HAP-1 (cell line): ENCODE results near the gene BIRC3.
"Not testable (repeated sequence)": the region's sequence is repeated elsewhere in the genome, so short reads cannot be mapped to it uniquely, and the experiment has no call there.

ENCODE experiments used
- DNase-seq, 2 experiments: peaks; one replicate each; pipeline ENCODE4 v3.0.0-alpha.2; 2016 to 2020; ENCODE audit warnings: low spot score in 2 of 2
- H3K27me3 ChIP-seq: fragments of 250-450 bp; sonication (Bioruptor Pico); 2 replicates; pipeline ENCODE4 v1.5.1; 2020; ENCODE audit warnings: low read depth, mild to moderate bottlenecking, moderate library complexity
- H3K36me3 ChIP-seq: fragments of 250-450 bp; sonication (Bioruptor Pico); replicated peaks from 2 replicates; pipeline ENCODE4 v1.5.1; 2020; ENCODE audit warnings: mild to moderate bottlenecking
- H3K4me1 ChIP-seq: fragments of 250-450 bp; sonication (Bioruptor Pico); 2 replicates; pipeline ENCODE4 v1.5.1; 2020; ENCODE audit warnings: mild to moderate bottlenecking
- H3K4me3 ChIP-seq: fragments of 250-450 bp; sonication (Bioruptor Pico); 2 replicates; pipeline ENCODE4 v1.5.1; 2020; ENCODE audit warnings: mild to moderate bottlenecking, moderate library complexity
- H3K9me3 ChIP-seq: fragments of 250-450 bp; sonication (Bioruptor Pico); 2 replicates; pipeline ENCODE4 v1.5.1; 2020; ENCODE audit warnings: mild to moderate bottlenecking, moderate library complexity
- in situ Hi-C: fragments of 300-500 bp; cut with MboI; formaldehyde crosslinking; loops from 3 replicates; pipeline ENCODE4 v1.14.3; 2020; ENCODE audit warnings: low sequenced_read_pairs, inconsistent platforms, mixed read lengths

BIRC3 gene

GRCh38 chr11:102346748-102347461, 29.6 kb downstream of the BIRC3 start, which contains the start of gene BIRC2:
Gene BIRC2, plus strand, starts transcription at chr11:102347214. Its CDS starts 2,641 bp downstream, at chr11:102349855.
- Histone ChIP-seq H3K27me3 (no peaks in the 10 kb centered on the region), H3K4me1 (peaks cover 7% of the 10 kb centered on the region), H3K9me3 (no peaks in the 10 kb centered on the region), H3K36me3 (peaks cover 4% of the 10 kb centered on the region; the same call in 1 of the 2 replicates), H3K4me3 (peak within 1 kb of the TSS; percentile 82)
- DNase-seq = peak; percentile 76 to 95
- in situ Hi-C loops = loop anchor here (5.0 kb wide), 1 partner anchor 60 kb away; no protein-coding TSS in a partner anchor

- peak; percentile 14 to 52 for DNase-seq
Observed at GRCh38 chr11:102347462-102348370, 30.4 kb downstream of the BIRC3 start.

GRCh38 chr11:102357116-102357515, 39.8 kb downstream of the BIRC3 start:
- peaks cover 3% of the 10 kb centered on the region; the same call in 1 of the 2 replicates for H3K36me3 ChIP-seq
- no peak for DNase-seq
- no peaks in the 10 kb centered on the region for H3K4me1 ChIP-seq
- H3K27me3 ChIP-seq = no peaks in the 10 kb centered on the region
- no peak overlapping the region for H3K4me3 ChIP-seq
- in situ Hi-C loops = no loop called here
- no peaks in the 10 kb centered on the region for H3K9me3 ChIP-seq

More at GRCh38 chr11:102347462-102348370, 30.4 kb downstream of the BIRC3 start:
- Histone ChIP-seq H3K36me3 (peaks cover 4% of the 10 kb centered on the region; the same call in 1 of the 2 replicates), H3K27me3 (no peaks in the 10 kb centered on the region), H3K9me3 (no peaks in the 10 kb centered on the region), H3K4me3 (peak overlapping the region; percentile 82), H3K4me1 (peaks cover 7% of the 10 kb centered on the region)
- in situ Hi-C loops = loop anchor here (5.0 kb wide), 1 partner anchor 60 kb away; no protein-coding TSS in a partner anchor

- Histone ChIP-seq H3K4me3 (no peak overlapping the region), H3K36me3 (peaks cover 13% of the 10 kb centered on the region), H3K9me3 (no peaks in the 10 kb centered on the region), H3K4me1 (no peaks in the 10 kb centered on the region), H3K27me3 (no peaks in the 10 kb centered on the region)
- no peak for DNase-seq
- in situ Hi-C loops = no loop called here
Observed at GRCh38 chr11:102359372-102359771, 42.1 kb downstream of the BIRC3 start.

DNA sequence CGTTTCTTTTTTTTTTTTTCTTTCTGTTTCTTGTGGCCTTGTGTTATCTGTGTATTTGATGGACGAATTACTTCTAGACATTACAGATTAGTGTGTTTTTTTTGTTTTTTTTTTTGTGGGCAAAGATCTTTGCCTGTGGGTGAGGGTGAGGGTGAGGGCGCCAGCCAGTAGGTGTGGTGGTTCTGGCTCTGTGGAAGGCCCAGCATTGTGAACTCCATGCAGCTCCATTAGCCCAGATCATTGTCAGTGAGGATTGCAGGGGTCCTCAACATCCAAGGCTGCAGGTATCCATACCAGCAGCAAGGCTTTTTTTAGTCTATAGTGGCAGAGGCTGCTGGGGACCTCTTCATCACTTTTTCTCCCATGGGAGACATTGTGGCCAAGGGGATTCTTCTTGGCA, 43.4 kb downstream of the BIRC3 start:
- no peak for DNase-seq
- no peak overlapping the region for H3K4me3 ChIP-seq
- in situ Hi-C loops = no loop called here
- H3K9me3 ChIP-seq = no peaks in the 10 kb centered on the region
- H3K36me3 ChIP-seq = peaks cover 21% of the 10 kb centered on the region
- 0 out of 2 replicates have a peak, but pooled peaks cover 2% of the 10 kb centered on the region for H3K4me1 ChIP-seq
- no peaks in the 10 kb centered on the region for H3K27me3 ChIP-seq

DNA sequence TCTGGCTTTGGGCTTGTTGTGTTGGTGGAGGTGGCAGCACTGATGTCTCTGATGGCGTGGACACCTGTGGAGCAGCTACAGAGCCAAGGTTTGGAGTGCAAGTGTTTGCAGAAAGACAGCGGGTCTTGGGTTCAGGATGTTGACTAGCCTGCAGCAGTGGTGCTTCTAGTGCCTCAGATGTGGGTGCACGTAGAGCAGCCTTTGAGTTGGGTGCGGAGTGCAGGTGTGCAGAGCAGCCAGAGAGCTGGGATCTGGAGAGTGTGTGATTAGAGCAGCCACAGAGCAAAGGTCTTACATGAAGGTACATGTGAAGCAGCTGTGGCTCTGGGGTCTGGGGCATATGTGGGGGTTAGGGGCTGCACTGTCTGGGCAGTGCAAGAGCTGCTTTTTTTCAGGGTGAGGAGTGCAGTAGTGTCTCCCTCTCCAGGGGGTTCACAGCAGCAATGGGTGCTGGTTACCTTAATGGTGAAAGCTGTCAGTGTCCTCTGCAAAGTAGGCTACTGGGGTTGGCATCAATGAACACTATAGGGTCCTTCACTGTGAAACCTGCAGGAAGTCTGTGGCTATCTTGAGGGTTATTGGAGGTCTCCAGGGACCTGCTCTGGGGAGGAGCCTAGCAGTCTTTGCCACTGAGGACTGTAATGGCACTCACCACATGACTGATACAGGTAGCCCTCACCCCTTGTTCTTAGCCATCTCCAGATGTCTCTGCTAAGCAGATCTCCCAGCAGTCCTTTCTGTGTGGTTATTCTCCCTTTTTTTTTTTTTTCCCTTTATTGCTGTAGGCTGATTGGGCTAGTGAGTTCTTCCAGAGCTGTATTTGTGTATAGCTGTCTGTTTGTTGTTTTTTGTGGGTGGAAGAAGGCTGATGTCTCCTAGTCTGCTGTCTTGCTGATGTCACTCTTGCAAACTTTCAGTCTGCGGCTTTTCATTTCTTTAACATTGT, 44.1 kb downstream of the BIRC3 start:
- in situ Hi-C loops = no loop called here
- Histone ChIP-seq H3K4me1 (0 out of 2 replicates have a peak, but pooled peaks cover 2% of the 10 kb centered on the region), H3K36me3 (peaks cover 24% of the 10 kb centered on the region), H3K27me3 (no peaks in the 10 kb centered on the region), H3K9me3 (no peaks in the 10 kb centered on the region), H3K4me3 (no peak overlapping the region)
- no peak for DNase-seq

GRCh38 chr11:102364991-102365390, 47.7 kb downstream of the BIRC3 start:
- Histone ChIP-seq H3K4me3 (no peak overlapping the region), H3K9me3 (no peaks in the 10 kb centered on the region), H3K4me1 (0 out of 2 replicates have a peak, but pooled peaks cover 2% of the 10 kb centered on the region), H3K27me3 (no peaks in the 10 kb centered on the region), H3K36me3 (peaks cover 29% of the 10 kb centered on the region)
- in situ Hi-C loops = no loop called here
- DNase-seq = no peak

DNA sequence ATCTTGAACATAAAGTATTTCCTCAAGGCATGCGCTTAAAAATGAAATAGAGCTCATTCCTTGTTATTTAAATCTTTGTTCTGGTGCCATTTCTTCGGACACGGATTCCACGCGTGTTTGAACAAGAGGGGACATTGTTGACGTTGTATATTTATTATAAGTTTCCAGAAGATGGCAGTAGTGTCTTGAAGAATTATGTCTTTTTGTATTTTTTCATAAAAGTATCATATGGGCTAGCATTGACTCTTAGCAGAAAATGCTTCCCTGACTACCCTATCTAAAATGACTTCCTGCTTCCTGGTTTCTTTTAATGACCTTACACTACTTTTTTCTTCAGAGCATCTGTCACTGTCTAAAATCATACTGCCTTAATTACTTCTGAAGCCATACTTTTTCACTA, 50.1 kb downstream of the BIRC3 start:
- no peak overlapping the region for H3K4me3 ChIP-seq

GRCh38 chr11:102368472-102368871, 51.2 kb downstream of the BIRC3 start:
- in situ Hi-C loops = no loop called here
- H3K36me3 ChIP-seq = peaks cover 22% of the 10 kb centered on the region
- H3K4me1 ChIP-seq = 0 out of 2 replicates have a peak, but pooled peaks cover 2% of the 10 kb centered on the region
- H3K27me3 ChIP-seq = no peaks in the 10 kb centered on the region
- H3K9me3 ChIP-seq = no peaks in the 10 kb centered on the region
- no peak overlapping the region for H3K4me3 ChIP-seq
- DNase-seq = no peak

More for the DNA sequence above, 50.1 kb downstream of the BIRC3 start:
- Histone ChIP-seq H3K36me3 (peaks cover 29% of the 10 kb centered on the region), H3K27me3 (no peaks in the 10 kb centered on the region), H3K4me1 (0 out of 2 replicates have a peak, but pooled peaks cover 2% of the 10 kb centered on the region), H3K9me3 (no peaks in the 10 kb centered on the region)
- in situ Hi-C loops = no loop called here
- DNase-seq = peak in 1 of 2 experiments; percentile 19

DNA sequence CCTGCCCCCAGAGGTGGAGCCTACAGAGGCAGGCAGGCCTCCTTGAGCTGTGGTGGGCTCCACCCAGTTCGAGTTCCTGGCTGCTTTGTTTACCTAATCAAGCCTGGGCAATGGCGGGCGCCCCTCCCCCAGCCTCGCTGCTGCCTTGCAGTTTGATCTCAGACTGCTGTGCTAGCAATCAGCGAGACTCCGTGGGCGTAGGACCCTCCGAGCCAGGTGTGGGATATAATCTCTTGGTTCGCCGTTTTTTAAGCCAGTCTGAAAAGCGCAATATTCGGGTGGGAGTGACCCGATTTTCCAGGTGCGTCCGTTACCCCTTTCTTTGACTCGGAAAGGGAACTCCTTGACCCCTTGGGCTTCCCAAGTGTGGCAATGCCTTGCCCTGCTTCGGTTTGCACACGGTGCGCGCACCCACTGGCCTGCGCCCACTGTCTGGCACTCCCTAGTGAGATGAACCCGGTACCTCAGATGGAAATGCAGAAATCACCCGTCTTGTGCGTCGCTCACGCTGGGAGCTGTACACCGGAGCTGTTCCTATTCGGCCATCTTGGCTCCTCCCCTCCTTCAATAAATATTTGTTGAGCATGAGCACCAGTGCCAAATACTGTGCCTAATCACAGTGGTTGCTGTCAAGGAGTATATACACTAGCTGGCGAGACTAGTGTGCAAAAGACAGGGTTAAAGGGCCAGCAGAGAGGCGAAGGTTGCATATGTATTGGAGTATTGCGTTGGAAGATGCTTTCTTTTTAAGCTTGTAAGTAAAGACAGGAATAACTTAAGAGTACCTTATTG, 57.5 kb downstream of the BIRC3 start:
- not testable (repeated sequence) for H3K4me3 ChIP-seq

DNA sequence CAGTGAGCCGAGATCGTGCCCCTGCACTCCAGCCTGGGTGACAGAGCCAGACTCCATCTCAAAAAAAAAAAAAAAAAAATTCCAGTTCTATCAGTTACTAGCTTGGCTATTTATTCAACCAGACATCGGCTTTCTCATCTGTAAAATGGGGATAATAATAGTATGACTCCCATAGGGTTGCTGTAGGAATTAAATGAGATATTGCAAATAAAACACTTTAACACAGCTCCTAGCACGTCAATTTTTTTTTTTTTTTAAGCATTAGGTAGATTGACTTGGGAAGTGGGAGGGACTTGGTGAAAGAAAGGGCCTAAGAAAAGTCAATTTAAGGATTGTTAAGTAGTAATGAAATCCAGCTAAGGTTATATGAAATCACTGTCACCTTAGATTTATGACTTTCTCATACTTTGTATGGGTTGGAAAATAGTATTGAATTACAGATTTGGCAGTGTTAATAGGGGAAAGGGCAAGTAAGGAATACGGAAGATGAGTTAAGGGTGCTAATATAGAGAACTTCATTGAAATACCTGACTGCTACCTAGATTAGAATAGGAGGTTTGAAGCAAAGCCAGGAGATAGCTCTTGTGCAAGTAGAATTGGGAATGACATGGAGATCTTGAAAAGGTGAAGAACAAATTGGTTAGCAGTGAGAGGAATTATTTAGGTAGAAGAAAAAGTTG, 58.6 kb downstream of the BIRC3 start:
- in situ Hi-C loops = no loop called here
- peaks cover 5% of the 10 kb centered on the region; the same call in 1 of the 2 replicates for H3K4me1 ChIP-seq
- no peaks in the 10 kb centered on the region for H3K27me3 ChIP-seq
- H3K9me3 ChIP-seq = no peaks in the 10 kb centered on the region
- H3K4me3 ChIP-seq = no peak overlapping the region
- peaks cover 8% of the 10 kb centered on the region; the same call in 1 of the 2 replicates for H3K36me3 ChIP-seq
- no peak for DNase-seq

More for the DNA sequence above, 57.5 kb downstream of the BIRC3 start:
- H3K27me3 ChIP-seq, DNase-seq, in situ Hi-C loops, H3K4me1 ChIP-seq, H3K9me3 ChIP-seq, H3K36me3 ChIP-seq: not testable (repeated sequence)

DNA sequence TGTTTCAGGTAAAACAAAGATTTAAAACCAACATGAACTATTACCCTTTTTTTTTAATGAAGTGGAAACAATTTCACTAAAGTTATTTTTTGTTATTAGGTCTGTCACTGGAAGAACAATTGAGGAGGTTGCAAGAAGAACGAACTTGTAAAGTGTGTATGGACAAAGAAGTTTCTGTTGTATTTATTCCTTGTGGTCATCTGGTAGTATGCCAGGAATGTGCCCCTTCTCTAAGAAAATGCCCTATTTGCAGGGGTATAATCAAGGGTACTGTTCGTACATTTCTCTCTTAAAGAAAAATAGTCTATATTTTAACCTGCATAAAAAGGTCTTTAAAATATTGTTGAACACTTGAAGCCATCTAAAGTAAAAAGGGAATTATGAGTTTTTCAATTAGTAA, 60.6 kb downstream of the BIRC3 start:
- in situ Hi-C loops = no loop called here
- no peak overlapping the region for H3K4me3 ChIP-seq
- no peaks in the 10 kb centered on the region for H3K9me3 ChIP-seq
- H3K27me3 ChIP-seq = no peaks in the 10 kb centered on the region
- peaks cover 5% of the 10 kb centered on the region; the same call in 1 of the 2 replicates for H3K4me1 ChIP-seq
- peaks cover 8% of the 10 kb centered on the region; the same call in 1 of the 2 replicates for H3K36me3 ChIP-seq
- no peak for DNase-seq
